Dermis blood vessel endothelial cell (primary cell): ENCODE measurements around the gene SHTN1. TPM values are rescaled to one million over a fixed set of nuclear protein-coding genes. Genes with fewer than 3 reads are reported as not detected.

Experiments used
- DNase-seq: peaks from one replicate; pipeline ENCODE4 v3.0.0; 2010
- total RNA-seq: library from RNA; depleted of rRNA; stranded (reverse); fragments of >200 nt; gene quantifications from 2 replicates; pipeline ENCODE4 v1.2.3, GENCODE V29; 2014

The SHTN1 gene
- total RNA-seq, 1 donor from 2014 or later = 1.0 TPM

DNA sequence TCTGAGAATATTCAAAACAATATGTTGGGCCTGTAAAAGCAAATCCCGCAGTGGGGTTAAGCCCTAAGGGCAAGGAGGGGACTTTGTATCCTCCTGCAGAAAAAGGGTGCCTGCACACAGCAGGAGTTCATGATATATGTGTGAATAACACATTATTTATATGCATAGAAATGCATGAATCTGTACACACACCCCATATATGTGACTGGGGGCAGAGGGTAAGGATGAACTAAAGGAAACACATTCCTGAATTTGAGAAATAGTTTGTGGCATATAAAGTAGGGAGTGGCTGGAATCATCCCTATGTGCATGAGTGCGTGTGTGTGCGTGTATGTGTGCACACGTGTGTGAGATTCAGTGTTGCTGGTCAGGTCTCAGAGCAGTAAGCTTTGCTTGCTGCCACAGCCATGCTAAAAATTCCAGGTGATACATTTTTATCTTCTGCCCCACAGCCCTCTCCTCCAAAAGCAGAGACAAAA, 136.8 kb downstream of the SHTN1 start:
- DNase-seq = no peak

DNA sequence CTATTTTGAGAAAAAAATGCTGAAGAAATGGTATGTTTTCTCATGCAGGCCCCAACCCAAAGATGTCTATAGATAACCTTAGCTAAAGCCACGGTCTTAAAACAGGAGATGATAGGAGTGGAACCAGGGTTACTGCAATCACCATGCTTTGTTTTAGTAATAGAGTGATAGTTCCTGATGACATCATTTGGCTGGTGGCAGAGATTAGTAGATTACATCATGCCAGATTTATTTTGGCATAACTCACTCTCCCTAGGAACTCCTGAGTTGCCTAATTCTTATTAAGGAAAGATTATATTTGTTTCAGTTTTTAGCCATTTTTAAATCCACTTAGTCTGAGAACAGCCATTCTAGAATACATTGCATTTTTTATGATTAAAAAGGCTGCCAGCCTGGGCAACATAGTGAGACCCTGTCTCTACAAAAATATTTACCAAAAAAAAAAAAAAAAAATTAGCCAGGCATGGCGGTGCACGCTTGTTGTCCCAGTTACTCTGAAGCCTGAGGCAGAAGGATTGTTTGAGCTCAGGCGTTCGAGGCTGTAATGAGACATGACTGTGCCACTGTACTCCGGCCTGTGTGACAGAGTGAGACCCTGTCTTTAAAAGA, 137.9 kb downstream of the SHTN1 start:
- no peak for DNase-seq

DNA sequence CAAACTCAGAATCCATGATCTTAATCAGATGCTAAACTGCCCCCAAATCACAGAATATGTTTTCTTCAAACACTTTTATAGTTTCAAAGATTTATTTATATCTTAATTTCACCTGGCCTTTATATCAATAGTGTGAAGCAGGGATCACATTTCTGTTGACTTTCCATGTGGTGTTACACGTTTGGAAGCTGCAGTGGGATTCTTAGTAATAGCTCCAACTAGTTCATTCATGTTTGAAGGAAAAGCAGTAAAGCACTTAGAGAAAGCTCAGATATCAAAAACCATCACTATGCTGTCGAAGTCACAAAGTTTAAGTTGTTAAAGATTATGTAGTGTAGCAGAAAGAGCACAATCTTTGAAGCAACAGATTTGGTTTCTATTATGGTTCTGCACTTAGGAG, 138.9 kb downstream of the SHTN1 start:
- DNase-seq = no peak

DNA sequence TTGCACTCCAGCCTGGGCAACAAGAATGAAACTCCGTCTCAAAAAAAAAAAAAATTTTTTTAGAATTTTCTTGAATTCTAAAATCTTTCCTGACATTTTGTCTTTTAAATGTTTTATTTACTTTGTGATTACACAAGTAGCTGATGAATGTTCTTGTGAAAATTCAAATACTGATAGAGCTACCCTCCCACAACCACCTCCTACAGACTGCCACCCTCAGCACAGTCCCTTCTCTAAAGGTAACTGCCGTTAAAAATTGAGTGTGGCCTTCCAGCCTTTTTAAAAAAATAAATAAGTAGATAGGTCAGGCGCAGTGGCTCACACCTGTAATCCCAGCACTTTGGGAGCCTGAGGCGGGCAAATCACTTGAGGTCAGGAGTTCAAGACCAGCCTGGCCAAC, 140.6 kb downstream of the SHTN1 start:
- DNase-seq = no peak

DNA sequence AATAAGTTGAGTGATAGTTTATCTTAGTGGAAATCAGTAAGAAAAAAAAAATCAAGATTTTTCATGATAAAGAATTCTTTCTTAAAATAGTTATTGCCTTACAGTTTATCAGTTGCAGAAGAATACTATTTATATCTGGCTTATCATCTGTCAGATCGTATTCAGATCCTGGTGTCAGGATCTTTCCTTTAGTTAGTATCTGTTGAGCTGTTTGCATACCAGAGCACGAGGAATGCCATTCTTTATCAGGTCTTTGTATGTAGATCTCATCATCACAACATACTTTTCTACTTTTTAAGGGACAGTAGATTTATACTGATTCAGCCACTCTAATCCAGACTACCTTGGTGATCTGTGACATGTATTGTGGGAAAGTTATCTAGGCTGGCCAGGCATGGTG, 143.2 kb downstream of the SHTN1 start:
- DNase-seq = no peak

DNA sequence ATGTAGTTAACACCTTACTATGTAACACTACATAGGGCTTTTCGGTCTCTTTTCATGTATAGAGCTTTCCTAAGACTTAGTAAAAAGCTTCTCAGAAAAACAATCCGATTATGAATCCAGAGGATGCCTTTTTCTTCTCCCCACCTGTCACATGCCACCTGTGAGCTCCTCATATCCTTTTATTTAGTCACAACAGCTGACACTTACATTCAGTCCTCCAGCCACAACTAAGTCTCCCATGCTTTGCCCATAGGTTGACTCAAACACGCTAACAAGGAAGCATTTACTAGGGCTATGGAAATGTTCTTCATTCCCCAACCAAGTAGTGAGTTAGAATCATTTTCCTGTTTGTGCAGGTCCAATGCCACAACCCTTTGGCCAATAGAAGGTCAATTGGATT, 147.8 kb downstream of the SHTN1 start:
- no peak for DNase-seq

DNA sequence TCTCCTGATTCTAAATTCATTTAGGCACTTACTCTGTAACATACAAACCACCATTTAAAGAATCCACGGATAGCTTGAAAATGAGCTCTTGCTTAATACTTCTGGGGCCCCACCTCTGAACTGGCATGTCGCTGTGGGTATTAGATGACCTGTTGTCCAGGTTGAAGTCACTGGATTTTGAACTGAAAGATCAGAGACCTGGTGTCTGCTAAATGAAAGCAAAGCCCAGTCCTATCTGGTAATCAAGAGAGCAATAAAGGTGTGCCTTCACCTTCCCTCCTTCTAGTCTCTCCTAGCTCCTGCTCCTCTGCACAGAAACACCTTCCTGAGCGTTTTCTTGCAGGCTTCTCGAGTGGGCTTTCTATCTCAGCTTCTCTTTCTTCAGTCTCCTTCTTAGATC, 151.3 kb downstream of the SHTN1 start:
- DNase-seq = no peak

DNA sequence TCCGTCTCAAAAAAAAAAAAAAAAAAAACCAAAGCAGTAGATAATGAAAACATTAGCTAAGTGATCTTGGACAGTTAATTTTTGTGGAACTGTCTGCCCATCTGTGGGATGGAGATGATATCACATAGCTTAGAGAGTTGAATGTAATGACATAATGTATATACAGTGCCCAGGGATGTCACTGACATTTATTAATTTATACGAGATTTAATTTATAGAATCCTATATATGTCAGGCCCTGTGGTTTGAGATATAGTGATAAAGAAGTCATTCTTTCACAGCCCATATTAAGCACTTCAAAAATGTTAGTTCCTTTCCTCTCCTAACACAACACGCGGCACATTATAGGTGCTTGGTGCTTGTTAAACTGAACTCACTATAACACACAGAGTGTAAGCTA, 151.7 kb downstream of the SHTN1 start:
- no peak for DNase-seq

DNA sequence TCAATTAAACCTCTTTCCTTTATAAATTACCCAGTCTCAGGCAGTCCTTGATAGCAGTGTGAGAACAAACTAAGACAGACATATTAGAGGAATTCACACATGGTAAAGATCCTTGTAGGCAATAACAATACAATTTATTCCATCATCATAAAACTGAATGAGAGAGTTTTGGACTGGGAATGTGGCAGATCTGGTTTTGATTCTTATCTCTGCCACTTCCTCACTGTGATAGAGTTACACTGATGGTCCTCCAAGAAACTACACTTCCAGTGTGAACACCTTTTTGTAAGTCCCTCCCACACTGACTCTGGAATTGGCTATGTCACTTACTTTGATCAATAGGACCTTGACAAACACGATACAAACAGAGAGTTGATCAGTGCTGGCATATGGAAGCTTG, 152.7 kb downstream of the SHTN1 start:
- no peak for DNase-seq

DNA sequence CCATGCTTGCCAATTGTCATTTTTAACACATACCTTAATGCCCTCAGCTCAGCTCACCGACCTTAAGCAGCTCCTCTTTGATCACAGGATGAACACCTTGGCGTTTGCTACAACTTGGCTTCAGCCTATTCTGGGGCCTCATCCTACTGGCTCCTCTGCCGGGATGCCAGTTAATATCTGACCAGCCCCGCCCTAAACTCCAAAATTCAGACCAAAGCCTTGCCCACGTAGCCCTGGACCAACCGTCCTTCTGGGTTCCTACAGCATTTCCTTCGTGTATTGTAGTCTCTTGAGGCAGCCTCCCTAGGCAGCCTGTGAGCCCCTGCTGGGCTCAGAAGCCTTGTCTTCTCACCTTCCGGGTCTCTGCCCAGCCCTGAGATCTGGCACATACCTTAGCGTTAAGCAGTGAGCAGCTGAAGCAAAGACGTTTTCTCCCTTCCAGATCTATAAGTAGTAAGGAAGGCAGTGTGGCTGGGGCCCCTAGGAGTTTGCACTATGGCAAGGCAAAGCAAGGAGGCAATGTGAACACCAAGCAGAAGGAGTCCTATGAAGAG, 154.9 kb downstream of the SHTN1 start:
- DNase-seq = no peak

DNA sequence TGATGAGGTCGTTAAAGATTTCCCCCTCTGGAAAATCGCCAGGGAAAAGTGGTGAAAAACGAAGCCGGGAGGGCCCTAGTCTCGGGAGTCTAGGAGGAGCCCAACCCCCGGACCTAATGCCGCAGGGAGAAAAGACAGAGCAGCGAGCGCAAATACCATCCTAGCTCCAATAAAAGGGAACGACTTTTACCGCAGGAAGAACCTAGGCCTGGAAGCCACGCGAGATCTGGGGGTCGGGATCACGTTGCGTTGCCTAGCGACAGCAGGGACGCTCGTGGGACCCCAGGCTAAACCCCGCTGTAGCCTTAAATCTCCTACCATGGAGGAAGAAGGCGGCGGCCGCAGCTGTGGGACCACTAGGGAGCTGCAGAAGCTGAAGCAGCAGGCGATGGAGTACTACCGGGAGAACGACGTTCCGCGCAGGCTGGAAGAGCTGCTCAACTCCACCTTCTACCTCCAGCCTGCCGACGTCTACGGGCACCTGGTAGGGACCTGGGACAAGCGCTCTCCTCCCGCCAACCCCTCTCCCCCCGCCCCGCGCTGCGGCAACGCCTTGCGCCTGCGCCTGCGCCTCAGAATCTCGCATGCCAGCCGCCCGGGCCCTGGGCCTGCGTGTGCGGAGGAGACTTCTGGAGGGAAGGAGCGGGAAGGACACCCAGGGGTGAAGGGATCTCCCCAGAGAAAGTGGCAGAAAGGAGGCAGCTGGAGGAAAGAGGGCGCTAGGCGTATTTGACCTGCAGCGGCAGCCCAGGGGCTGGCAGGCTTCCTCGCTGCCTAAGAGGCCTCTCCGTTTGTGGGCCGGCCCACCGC, 155.5 kb downstream of the SHTN1 start, which contains the start of gene ENO4:
TSS of gene ENO4 (plus strand) at position 252 of the 810 bp plus-strand sequence. CDS start at position 320, 68 bp downstream.
- peak; percentile 85 for DNase-seq

DNA sequence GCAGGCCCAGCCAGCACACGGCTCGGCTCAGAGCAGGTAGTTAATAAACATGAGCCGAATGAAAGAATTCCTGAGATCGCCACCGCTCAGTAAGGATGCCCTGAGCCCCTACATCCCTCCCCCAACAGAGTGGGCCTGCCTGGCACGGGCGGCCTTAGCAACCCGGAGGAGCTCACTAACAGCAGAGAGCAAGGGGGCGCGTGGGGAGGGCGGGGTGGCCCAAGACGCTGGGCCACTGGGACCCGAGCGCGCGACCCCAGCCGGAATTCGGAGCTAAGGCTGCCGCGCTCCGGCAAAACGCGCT, 156.1 kb downstream of the SHTN1 start:
- DNase-seq = peak; percentile 7

DNA sequence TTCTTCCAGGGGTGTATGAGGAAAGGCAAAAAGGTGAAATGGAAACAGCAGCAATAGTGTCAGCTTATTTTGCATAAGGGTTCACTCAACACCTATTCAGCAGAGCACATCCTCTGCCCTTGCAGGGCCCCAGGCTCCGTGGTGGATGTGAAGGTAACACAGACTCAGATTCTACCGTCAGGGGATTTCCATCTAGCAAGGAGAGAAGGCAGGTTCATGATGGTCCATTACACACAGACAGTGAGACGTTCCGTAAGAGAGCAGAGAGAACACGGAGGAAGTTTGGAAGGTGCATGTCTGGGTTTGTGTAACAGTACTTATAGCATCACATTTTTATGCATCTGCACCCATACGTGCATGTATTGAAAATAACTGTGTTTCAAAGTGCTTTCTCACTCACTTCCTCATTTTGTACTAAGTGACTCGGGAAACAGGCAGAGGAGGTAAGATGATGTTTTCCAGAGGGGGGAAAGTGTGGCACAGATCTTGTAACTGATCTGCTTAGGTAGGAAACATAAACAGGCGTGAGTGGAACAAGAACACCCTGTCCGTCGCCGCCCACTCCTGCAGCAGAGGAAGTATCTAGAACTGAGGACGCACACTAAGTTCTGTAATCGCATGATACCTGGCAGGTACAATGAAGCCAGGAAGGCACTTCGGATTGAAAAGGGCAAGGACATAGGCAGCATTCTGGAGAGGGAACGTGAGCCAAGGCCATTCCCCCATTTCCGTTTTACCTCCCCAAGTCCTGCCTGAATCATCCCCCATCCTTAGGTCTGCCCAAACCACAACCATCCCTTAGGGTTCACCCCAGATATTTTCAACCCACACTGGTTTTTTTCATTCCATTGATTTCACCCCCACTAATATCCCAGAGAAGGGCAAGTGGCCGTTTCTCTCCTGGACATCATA, 156.7 kb downstream of the SHTN1 start:
- DNase-seq = no peak

DNA sequence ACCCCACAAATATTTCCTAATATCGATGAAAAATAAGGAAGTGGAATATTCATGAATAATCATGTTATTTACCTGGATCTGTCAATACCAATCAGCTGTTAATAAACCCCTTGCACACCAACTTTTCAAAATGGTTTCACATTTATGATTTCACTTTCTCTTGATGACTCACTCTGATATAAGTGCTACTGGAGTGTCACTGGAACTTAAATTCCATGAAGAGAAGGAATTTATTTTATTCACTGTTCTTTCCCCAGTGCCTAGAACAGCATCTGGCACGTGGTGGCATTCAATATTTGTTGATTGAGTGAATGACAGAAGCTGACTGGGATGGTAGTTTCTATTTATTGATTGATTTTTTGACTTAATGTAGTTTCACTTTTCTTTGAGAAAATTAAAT, 159.2 kb downstream of the SHTN1 start:
- no peak for DNase-seq

DNA sequence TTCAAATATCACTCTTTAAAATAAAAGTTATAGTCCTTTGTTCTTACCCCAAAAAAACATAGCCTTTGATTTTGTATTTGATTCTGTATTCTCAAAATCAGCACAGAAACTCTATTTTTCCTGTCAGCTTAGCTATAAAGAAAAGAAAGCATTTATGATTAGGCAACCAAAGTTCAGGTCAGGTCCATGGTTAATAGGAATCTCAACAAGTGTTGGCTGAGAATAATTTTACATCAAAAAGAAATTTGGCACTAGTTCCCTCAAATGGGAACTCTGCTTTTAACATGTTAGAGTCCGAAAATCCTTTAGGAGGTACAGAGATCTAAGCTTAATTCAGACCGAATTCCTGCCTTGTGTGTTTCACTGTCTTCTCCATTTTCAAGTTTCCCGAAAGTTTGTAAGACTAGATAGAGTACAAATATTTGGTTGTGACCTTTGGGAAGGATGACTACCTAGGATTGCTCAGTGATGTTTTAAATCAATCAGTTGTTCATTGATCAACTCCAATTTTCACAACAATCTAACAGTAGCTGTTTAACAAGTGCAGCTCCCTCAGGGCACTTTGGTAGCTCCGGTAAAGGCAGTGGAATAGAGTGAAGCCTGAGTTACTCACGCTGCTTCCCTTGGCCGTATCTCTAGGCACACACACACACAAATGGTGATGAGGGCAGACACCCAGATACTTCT, 164.5 kb downstream of the SHTN1 start:
- no peak for DNase-seq

DNA sequence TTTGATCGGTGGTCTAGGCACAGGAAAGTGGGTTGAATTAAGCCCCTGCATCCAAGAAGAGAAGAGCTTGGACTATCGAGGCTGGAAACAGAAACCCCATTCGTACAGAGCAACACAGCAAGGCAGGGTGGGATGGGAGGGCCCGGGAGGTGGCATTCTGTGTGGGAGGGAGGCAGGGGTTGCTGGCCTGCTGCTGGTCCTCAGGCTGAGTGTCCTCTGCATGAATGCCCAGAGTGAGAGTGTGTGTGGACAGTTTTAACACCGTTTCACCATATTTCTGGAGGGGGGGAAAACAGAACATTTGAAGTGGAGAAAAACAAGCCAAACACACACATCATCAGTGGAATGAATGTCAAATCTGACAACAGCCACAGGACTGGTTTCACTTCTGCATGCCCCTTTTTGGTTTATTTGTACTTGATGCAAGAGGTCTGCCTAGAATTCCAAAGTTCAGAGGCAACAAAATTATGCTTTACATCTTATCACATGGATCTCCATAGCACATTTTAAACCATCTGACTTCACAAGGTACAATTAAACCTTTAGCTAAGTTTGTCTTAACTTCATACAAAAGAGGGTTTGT, 166.8 kb downstream of the SHTN1 start:
- no peak for DNase-seq

DNA sequence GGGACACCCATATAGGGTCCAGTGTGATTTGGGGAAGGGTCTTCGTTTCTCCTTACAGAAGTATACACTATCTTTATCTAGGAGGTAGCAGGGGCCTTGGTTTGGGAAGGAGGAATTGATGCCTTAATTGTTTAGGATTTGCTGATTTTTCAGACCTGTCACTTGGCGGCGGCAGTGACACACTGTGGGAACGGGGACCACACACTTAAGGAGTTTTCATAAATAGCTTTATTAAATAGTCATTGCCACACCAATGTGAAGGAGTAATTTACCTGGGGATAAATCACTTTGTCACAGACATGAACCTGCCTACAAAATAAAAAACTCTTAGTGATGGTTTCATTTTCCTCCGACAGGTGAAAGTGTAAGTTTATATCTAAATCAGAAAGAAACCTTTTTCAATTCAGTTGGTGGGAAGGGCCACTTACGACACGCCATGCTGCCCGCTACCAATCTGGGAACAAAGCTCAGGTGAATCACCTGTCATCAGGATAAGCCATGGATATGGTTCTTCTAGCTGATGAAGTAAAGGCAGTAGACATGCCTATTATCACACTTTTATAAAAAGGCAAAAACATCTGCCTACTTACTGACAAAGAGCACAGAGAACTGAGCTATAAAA, 168.0 kb downstream of the SHTN1 start:
- DNase-seq = peak; percentile 72

DNA sequence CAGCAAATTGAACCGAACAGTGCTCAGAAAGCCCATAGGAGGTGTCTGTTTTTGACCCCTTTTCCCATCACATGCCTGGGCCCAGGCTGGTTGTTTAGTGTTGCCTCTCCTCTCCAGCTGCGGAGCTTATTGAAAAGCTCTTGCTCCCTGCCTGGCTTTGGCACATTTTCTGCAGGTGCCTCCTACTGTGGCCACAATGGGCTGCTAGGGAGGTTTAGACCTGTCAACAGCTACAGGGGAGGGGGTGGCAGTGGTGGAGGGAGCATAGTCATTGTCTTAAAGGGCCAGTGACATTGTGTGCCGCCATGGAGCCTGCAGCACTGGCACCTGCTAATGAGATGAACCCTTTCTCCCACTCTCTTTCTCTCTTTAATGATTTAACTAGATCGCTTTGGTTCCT, 168.9 kb downstream of the SHTN1 start:
- no peak for DNase-seq

DNA sequence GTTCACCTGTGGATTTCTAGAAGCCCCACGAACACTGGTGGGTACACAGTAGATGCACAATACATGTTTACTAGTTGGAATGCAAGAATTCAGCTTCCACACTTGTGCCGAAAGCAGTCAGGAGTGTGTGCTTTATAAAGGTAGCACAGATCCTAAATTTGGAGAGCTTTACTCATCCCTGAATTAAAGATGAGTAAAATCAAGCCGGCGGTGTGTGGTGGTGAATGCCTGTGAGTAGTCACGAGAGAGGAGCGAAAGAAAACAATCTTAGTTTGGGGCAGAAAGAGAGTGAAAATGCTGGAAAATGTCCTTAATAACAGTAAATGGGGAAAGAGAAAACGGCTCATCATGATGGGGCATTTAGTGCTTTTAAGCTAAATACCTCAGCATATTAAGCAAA, 169.3 kb downstream of the SHTN1 start:
- no peak for DNase-seq

DNA sequence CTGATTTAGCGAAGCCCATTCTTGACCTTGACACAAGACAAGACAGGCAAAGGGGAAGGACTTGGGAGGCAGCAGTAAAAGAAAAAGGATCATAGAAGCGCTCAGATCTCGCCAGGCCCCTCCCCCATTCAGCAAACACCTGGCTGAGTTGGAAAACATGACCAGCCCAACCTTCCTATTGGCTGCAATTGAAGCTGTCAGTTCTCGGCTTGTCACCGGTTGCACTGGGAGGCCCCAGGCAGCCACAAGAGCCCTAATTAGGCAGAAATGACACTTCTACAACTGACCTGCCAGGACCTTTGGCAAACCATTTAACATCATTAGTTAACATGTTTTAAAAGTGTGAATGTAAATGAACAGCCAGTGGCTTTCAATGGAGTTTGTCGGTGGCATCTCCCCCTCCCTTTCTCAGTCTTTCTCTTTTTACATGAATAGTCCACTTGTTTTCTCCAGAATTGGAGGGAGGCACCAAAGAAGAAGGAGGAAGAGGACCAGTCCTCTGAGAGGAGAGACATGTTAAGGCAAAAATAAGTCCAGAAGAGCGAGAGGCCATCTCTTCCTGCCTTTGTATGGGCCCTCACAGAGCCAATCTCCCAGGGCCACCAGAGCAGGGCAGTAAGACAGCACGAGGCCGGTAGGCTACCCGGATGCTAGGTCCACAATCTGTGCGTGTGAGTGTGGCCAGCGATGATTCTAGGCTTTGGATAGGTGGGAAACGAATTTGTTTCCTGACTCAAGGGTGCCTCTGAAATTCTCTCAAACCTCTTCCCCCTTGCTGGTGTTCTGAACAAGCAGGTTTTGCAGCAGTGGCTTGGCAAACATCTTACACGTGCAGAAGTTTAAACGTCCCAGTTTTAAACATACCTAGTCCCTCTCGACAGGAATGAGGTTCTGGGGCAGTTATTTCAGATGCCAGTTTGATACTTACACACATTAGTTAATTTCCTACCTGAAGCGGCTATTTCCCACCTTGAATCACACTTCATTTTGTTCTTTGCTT, 170.7 kb downstream of the SHTN1 start:
- no peak for DNase-seq
